Vagina (tissue), 2 donors: ENCODE results near the gene MTSS2.

ENCODE experiments used
- POLR2A ChIP-seq, 2 donors: fragments of 450-650 bp; IDR thresholded peaks; one replicate each; pipeline ENCODE4 v1.6.1; 2017; ENCODE audit warnings: antibody characterized with exemption in 2 of 2, mild to moderate bottlenecking in 2 of 2, moderate library complexity in 2 of 2
- TF ChIP-seq, protein P1 (sequence below), 3 experiments: fragments of 450-650 bp in 2 of 3; fragments of 200-600 bp in 1 of 3; sonication (generic) in 1 of 3; IDR thresholded peaks; one replicate each; pipeline ENCODE4 v1.5.1; 2017 to 2019; ENCODE audit warnings: antibody characterized with exemption in 3 of 3, mild to moderate bottlenecking in 2 of 3, moderate library complexity in 2 of 3

- TF ChIP-seq, protein P1, sequence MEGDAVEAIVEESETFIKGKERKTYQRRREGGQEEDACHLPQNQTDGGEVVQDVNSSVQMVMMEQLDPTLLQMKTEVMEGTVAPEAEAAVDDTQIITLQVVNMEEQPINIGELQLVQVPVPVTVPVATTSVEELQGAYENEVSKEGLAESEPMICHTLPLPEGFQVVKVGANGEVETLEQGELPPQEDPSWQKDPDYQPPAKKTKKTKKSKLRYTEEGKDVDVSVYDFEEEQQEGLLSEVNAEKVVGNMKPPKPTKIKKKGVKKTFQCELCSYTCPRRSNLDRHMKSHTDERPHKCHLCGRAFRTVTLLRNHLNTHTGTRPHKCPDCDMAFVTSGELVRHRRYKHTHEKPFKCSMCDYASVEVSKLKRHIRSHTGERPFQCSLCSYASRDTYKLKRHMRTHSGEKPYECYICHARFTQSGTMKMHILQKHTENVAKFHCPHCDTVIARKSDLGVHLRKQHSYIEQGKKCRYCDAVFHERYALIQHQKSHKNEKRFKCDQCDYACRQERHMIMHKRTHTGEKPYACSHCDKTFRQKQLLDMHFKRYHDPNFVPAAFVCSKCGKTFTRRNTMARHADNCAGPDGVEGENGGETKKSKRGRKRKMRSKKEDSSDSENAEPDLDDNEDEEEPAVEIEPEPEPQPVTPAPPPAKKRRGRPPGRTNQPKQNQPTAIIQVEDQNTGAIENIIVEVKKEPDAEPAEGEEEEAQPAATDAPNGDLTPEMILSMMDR (IDR thresholded peaks at IDR 0.05): no peak
- TF ChIP-seq POLR2A (IDR thresholded peaks at IDR 0.05): no peak
Measured at GRCh38 chr16:70728150-70728549, 42.3 kb upstream of the MTSS2 start.
